ENCODE data around the gene EIF4G1.

Gene EIF4G1

DNA sequence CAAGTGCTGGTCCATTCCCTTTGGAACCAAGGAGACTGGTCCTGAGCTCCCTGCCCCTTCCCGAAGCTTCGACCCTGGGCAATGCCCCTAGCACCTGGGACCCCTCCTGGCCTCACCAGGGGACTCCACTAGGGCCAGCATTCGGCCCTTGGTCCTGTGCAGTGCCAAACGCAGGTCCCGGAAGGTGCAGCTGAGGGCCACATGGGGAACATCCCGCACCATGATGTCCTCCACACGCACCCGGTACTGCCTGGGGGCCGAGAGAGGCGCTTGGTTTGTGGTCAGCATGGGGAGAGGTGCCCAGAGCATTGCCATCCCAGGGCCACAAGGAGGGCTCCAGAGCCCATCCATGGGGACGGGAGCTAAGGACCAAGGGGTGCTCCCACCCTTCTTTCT is 39.1 kb downstream of the EIF4G1 start:
- DNase-seq, result no peak

DNA sequence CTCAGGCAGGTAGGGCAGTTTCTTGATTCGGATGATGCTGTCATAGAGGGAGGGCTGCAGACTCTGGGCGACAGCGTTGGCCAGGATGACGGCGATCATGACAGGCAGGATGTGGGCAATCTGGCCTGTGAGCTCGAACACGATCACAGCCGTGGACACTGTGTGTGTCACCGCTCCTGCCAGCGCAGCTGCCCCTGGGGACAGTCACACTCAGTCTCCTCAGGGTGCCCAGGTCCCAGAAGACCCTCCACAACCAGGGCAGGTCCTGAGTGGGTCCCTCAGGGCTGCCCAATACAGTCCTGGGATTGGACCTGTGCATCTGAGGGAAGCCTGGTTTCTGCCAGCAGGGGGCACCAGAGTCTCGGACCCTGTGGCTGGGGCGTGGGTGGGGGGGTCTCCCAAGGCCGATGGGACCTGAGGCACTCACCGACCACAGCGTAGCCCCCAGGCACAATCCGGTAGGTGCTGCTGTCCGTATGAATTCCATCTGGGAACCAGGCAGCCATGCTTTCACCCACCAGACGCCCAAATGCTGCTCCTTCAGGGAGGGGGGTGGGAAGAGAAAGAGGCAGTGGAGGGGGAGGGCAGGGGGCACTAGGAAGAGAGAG is 39.8 kb downstream of the EIF4G1 start:
- no peak for DNase-seq

DNA sequence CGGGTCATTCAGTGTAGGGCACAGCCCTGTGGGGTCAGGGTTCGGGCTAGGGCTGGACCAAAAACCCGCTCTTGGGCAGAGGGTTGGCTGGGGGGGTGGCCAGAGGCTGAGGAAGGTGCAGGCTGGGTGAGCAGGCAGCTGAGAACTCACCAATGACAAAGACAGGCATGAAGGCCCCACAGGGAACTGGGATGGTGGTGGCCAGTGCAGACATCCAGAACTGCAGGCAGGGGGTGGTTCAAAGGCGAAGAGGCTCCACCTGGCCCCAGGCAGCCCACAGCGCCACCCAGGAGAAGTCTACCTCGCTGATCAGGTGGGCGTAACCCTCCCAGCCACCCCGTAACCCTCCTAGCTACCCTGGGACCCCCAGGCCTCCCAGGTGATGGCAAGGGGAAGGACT is 40.3 kb downstream of the EIF4G1 start:
- DNase-seq, result no peak

DNA sequence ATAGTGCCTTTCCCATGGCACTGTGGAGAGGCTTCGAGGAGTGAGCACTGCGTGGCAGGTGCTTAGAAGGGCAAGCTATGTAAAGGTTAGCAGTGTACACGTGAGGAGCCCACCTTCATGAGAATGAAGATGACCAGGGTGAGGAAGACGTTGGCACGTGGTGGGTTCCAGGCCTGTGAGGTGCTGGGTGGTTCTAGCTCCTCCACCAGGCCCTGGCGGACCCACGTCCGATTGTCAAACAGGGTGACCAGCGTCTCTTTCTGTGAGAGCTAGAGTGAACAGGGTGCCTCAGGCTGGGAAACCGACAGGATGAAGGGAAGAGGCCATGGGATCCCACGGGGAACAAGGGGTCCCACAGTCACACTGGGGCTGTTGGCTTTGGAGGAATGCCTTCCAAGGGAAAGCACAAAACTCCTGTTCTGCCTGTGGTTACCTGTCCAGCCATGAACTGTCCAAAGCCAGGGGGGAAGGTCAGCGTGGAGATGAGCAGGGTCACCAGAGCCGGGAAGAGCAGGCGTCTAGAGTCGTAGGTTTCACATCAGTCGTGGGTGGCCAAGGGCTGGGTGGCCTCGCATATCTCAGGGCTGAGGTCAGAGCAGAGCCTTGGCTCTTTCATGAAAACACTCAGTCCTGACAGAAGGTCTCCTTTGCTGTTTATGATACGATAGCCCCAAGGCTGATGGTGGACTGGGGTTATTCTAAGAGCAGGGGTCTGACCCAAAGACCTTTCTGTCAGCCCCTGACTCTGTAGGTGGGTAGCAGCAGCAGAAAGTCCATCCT is 41.0 kb downstream of the EIF4G1 start:
- DNase-seq, result no peak

DNA sequence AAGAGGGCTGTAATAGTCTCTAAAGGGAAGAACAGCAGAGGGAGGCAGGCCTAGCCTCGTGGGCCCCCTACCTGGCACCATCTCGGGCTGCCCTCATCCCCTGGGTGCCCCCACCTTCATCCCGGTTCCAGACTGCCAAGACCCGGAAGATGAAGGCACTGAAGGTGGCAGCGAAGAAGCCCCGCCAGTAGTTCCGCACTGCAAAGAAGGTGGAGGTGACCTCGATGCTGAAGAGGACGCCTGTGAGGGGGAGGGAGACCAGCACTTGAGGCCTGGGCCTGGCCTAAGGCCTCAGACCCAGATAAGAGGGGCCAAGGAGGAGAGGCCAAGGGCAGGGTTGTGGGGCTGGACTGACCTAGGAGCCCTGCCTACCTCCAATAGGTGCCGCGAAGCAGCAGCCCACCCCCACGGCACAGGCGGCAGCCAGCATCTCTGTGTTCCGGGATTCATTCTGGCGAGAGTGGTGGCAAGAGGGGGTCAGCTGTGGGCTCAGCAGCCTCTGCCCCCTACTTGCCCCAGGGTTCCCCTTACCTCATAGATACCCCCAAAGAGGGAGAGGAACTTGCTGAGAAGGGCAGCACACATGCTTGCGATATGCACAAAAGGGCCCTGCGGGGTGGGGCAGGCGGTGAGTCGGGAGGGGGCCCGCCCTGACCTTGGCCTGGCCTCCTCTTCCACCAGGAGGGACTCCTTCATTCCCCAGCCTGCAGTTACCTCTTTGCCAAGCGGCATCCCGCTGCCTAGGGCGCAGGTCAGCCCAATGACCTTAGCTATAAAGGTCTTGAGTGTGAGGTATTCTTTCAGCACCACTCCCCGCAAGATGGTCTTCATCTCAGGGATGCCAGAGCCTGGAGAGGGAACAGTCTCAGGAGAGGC is 43.1 kb downstream of the EIF4G1 start:
- DNase-seq, result no peak

DNA sequence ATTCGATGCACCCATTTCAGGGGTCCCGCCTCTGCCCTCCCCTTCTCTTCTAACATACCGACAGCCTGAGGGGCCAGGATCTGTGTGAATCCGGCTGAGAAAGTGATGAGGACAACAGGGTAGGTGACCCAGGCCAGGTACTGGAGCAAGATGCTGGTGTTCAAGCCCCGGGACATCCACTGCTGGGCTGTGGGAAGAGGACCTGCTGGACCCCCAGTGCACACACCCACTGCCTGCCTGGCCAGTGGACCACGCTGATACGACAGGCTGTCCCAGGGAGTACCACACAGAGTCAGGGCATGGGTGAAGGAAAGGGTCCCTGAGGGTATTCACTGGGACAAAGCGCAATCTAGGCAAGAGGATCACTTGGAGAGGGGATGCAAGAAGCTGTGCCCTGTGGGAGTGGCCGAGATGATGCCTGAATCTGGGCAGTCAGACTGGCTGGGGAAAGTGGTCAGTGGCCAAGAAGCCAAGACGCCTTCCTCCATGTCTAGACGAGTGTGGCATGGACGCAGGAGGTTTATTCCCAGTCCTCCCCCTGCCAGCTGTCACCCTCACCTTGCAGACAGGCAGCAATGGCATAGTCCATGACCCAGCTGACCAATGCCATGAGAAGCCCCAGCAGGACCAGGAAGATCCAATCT is 43.8 kb downstream of the EIF4G1 start:
- no peak for DNase-seq

DNA sequence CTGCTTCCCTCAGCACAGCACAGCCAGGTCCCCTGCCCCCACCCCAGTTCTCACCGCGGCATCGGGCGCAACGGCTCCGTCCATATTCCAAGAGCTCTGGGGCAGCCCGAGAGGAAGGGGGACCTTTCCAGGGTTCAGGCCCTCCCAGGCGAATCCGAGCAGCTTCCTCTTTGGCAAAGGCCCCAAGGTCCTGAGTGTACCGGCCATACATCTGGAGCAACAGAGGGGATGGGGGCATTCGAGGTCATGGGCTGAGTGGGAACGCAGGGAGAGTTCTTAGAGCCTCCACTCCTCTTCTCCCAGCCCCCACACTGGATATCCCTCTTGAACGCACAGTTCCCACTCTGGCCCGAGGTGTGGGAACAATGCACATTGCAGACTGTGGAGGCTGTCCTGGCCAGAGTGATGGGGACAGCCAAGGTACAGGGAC is 44.5 kb downstream of the EIF4G1 start:
- no peak for DNase-seq

DNA sequence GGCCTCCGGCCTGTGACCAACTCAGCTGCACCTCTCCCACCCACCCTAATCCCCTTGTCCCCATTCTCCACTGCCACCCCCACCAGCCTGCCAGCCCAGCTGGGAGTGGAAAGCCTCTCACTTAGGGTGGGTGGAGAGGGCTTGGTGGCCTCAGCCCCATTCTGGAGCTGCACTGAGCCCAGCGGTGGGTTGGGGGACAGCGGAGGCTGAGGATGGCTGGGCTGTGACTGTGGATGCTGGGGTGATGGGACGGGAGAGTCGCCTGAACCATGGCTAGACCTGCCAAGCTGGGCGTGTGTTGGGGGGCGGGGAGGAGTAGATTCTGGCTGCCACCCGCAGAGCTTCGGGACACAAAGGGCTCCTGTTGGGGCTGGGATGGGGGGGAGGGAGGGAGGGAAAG is 45.2 kb downstream of the EIF4G1 start:
- no peak for DNase-seq

DNA sequence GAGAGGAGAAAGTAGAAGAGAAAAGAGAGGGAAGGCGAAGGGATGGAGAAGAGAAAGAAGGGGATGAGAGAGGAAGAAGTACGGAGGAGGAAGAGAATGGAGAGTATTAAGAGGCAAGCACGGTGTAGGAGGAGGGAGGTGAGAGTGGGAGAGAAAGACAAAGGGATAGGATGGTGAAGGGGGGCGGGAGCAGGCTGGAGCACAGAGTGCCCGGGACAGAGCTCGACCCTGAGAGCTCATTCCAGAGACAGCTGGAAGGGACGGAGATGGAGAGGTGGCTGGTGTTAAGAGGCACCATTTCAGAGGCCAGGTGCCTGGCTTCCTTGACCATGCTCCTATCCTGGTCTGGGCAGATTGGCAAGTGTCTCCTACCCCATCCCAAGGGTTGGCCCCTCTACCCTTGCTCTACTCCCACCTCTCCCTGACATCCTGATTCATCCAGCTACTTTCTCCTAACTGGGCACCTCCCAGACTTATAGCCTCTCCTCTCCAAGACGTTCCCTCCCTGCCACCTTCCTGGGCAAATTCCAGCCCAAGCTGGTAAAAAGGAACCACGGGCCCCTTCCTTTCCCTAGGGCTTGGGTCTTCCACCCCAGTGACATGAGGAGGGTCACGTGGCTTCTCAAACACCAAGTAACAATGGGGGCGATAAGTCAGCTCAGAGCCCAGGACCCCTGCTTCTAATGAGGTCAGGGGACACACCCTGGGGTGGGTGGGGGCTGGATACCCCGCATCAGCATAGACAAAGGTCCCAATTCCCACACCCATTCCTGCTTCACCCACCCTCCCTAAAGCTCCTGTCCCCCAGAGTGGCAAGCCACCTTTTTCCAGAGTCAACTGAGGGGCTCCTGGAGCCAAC is 45.9 kb downstream of the EIF4G1 start:
- DNase-seq, result no peak

DNA sequence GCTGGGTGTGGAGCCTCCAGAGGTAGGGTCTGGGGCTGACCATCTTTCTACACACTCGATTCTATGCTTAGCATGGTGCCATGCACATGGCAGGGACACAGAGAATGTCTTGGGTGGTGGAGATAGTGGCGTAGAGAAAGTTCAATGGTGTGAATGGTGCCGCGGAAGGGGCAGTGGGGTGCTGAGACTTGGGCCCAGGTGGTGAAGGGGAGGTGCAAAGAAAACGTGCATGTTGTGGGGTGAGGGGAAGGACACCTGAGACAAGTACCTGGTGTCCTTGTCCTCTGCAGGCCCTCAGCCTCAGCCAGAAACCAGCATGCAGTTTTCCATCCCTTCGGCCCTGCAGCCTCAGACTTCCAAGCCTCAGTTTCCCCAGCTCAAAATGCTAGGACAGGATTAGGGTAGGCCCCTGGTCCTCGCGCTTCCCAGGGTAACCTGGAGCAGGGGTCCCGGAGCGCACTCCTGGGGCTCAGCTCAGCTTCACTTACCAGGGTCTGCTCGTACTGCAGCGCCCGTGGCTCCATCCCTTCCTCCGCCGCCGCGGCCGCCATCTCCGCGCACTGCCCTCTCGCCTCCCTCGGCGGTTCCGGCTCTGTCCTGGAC is 46.6 kb downstream of the EIF4G1 start:
- no peak for DNase-seq

DNA sequence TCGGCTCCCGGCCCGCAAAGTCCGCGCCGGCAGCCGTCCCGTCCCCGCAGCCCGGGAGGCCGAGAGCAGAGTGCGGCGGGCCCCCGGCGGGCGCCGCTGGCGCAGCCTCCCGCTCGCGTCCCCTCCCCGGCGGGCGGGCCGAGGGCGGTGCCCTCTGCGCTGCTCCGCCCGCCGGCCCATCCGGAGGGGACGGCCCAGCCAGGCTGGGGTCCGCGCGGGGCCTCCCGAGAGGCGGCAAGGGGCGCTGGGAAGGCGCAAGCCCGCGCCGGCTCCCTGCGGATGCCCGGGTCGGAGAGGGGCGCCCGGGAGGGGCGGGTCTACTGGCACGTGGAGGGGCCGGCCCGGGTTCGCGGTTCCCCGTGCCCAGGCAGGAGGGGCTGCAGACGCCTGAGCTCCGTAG is 47.1 kb downstream of the EIF4G1 start, which contains the start of the genes CLCN2 and POLR2H:
Gene CLCN2, minus strand, starts transcription at position 74 of the 400 bp plus-strand sequence. CDS start 126 bp downstream, outside the sequence.
Gene POLR2H, plus strand, starts transcription at position 179 of the 400 bp plus-strand sequence. CDS start 1,783 bp downstream, outside the sequence.
- DNase-seq, result no peak

DNA sequence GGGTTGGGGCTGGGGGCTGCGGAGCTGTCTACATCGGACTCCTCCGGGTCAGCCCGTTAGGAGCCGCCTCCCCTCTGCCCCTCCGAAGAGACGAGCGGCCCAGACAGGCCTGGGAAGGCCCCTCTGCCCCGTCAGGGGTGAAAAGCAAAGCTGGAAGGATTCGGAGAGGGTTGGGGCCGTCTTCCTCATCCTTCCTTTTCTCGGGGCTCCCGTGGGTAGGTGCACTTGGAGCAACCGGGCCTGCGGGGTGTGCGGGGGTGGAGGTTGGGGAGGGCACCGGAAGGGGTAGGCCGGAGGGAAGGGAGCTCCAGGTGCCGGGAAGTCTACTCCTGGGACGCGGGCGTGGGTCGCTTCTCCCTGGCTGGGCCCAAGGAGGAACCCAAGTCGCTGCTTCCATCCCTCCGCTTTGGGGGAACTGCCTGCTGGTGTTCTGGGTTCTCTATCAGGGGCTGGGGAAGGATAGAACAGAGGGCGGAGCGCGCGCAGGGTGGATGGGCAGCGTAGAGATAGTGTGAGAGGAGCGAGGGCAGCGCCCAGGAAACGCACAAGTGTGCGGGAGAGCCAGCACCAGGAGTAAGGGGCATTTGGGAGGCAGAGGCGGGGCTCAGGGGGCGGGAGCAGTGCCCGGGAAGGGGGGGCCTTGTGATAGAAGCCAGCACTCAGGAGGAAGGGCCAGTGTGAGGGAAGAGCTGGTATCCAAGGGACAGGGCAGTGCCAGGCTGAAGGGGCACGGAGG is 47.7 kb downstream of the EIF4G1 start:
- peak; percentile 68 for DNase-seq

DNA sequence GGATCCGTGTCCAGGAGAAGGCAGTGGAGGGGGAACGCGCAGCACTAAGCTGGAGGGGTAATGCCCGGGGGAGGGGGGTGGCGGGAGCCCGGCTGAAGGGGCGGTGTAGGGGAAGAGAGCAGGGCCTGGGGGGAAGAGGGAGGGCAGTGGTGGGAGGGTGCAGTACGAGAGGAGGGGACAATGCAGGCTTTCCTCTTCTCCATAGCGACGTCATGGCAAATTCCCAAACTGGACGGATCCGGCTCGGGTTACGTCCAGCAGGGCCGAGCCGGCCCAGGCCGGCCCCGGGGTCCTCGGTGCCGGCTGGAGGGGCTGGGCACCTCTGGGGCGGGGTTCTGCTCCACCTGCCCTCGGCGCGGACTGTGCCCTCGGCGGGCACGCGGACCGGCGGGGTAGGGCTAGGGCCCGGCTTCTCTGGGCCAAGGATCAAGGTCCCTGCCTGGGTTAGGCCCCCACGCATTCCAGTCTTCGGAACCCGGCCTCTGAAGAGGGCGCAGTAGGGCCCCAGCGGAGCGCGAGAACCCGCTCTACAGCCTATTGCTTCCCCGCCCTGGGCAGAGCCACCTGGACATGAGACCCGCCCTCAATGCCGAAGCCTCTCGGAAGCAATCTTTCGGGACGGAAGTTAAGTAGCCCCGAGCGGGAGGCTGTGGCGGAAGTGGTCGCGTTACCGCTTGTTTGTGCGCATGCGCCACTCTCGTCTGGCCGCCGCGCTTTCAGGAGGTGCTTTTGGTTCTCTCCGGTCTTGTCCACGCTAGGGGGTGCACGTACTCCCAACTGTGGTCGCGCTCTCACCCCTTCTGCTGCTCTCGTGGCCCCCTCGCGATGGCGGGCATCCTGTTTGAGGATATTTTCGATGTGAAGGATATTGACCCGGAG is 48.5 kb downstream of the EIF4G1 start:
- peak; percentile 95 for DNase-seq

DNA sequence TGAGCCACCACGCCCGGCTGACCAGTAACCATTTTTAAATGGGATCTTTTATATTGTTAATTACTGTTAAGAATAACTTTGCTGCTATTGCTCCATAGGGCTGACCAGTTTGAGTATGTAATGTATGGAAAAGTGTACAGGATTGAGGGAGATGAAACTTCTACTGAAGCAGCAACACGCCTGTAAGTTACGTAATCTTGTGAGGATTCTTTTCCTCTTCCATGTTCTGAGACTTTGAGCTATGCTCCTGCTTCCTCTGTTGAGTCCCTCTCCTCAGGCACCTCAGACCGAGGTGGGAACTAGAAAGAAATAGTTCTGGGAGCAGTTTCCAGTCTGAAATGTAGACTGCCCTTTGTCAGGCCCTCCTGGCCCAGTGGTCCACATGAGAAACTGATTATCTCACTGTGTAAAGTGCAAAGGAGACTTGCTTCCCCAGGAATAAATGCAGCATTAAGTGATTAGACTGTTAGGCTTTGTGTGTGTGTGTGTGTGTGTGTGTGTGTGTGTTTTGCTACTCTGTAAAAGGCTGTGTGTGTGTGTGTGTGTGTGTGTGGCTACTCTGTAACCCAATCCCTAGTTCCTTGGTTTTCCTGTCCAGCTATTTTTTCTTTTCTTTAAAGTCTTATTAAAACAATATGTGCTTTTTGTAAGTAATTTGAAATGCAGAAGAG is 52.3 kb downstream of the EIF4G1 start:
- DNase-seq, result no peak

DNA sequence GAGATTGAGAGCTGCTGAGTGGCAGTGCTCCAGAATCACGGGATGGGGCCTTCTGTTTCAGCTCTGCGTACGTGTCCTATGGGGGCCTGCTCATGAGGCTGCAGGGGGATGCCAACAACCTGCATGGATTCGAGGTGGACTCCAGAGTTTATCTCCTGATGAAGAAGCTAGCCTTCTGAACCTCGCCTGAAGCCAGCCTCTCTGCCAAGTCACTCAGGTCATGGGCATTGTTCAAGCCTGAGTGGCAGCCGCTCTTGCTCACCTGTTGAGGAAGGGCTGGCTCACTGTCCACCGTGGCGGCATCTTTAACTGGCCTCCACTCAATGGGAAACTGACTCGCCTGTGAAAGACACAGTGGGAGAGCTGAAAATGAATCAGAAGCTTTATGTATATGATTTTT is 53.7 kb downstream of the EIF4G1 start:
- DNase-seq, result no peak

DNA sequence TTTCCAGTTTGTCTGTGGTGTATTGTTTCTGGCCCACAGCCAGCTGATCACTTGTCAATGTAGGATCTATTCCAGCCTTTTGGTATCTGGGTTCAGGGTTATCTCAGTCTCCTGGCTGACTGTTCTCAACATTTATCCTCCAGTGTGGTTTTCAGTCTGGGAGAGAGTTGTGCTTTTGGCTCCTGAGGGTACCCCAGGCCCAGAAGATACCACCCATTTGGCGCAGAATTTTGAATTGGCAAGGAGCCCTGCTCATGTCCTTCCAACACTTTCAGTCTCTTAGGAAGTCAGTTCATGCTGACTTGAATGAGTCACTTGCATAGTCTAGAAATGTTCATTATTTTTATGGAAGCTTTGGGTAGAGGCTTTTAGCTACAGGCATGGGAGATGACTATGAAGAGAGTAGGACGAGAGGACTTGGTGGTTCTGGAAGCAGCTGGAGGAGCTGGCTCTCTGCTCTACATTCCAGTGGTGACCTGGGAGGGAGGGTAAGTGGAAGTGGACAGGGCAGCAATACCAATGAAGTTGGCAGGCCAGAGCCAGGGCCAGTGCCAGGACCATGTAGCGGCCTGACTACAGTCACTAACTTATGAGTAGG is 54.3 kb downstream of the EIF4G1 start:
- DNase-seq, result no peak

DNA sequence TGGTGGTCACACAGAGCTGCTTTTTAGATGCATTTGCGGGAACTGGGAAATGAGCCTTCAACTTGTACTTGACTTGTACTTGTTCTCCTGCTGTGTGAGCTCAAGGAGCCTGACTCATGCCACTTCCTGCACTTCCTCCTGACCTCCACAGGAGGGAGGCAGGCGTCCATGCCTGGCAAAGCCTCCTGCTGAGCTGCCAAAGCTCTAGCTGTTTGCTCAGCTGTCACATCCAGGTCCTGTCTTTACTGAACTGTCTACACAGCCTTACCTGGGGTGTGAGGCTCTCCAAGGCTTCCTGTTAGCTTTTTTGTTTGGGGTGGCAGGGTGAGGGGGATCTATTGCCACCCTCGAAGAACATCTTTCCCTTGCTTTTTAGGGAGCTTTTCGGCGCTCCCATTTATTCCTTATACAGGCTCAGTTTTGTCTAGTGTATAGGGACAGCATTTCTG is 57.2 kb downstream of the EIF4G1 start:
- DNase-seq, result peak; percentile 80

DNA sequence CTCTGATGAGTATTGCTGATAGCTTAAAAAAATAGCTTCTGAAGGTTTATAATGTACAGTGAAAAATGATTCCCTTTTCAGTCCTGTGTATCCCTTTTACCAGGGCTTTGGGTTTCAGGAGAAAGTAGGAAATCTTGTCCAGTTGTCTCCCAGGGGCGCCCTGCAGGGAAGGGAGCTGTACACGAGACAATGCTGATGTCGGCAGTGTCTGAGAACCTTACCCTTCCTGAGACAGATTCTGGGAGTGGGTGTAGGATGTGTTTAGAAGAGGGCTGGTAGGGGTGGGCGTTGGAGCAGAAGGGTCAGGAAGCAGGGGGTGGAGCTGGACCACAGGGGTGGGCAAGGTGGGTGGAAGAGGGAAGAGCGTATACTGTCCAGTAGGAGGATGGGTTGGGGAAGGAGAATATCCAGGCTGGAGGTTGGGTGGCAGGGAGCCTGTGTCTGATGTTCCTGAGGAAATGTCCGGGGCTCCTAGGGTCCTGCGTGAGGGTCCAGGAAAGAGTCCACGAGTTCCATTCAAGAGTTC is 58.0 kb downstream of the EIF4G1 start:
- DNase-seq, result no peak
